Measurements from ENCODE around the gene VPS9D1.

VPS9D1 gene

GRCh38 chr16:89658221-89658879 is 62.3 kb downstream of the VPS9D1 start:
- peak; percentile 15 for DNase-seq

- peak; percentile 92 for DNase-seq
Observed at GRCh38 chr16:89657442-89658220, 63.1 kb downstream of the VPS9D1 start, which contains the start of the genes CHMP1A and SPATA33. Gene CHMP1A, minus strand, starts transcription at chr16:89657708. Its CDS starts 120 bp downstream, at chr16:89657588. Gene SPATA33, plus strand, starts transcription at chr16:89657836. Its CDS starts 76 bp downstream, at chr16:89657912.

Data from CD4-positive, alpha-beta T cell treated with Interleukin-6 for 4 hours (primary cell).